CD14-positive monocyte (primary cell): ENCODE data around the gene FOXK2. TPM values are rescaled to one million over a fixed set of nuclear protein-coding genes. Genes with fewer than 3 reads are reported as not detected.

ENCODE experiments used
- DNase-seq, 3 donors: peaks; one replicate each; pipeline ENCODE4 v3.0.0-alpha.2; 2011 to 2022
- H2AFZ ChIP-seq: 2 replicates; pipeline ENCODE4 v1.6.0; 2012; ENCODE audit warnings: mild to moderate bottlenecking, low read depth, low read length, inconsistent platforms; ENCODE audit not compliant: insufficient read depth, poor library complexity, severe bottlenecking
- H3K27ac ChIP-seq, 2 donors: 1 replicate in 1 of 2; 2 replicates in 1 of 2; pipeline ENCODE4 v1.5.1; 2012 to 2013; ENCODE audit warnings: low read length in 2 of 2, control low read depth in 1 of 2, inconsistent platforms in 1 of 2, low read depth in 1 of 2, mild to moderate bottlenecking in 1 of 2
- H3K27me3 ChIP-seq, 2 donors: one replicate each; pipeline versions ENCODE4 v1.6.0 to v1.6.1; 2011 to 2013; ENCODE audit warnings: low read length in 2 of 2; ENCODE audit not compliant: control insufficient read depth in 2 of 2, insufficient read depth in 2 of 2
- H3K36me3 ChIP-seq, 2 donors: replicated peaks in 1 of 2; 1 replicate in 1 of 2; 2 replicates in 1 of 2; pipeline versions ENCODE4 v1.5.1 to v1.6.1; 2012 to 2013; ENCODE audit warnings: low read length in 2 of 2, control low read depth in 1 of 2, inconsistent platforms in 1 of 2, mild to moderate bottlenecking in 1 of 2; ENCODE audit not compliant: insufficient read depth in 2 of 2, control insufficient read depth in 1 of 2
- H3K4me1 ChIP-seq, 2 donors: 1 replicate in 1 of 2; 2 replicates in 1 of 2; pipeline versions ENCODE4 v1.5.1 to v1.6.1; 2012 to 2013; ENCODE audit warnings: low read length in 2 of 2, control low read depth in 1 of 2, inconsistent platforms in 1 of 2, mild to moderate bottlenecking in 1 of 2, moderate library complexity in 1 of 2; ENCODE audit not compliant: insufficient read depth in 2 of 2, control insufficient read depth in 1 of 2
- H3K4me2 ChIP-seq: replicated peaks from 2 replicates; pipeline ENCODE3; 2012; ENCODE audit warnings: low read length, moderate library complexity, mild to moderate bottlenecking; ENCODE audit not compliant: poor library complexity, severe bottlenecking; ENCODE audit errors: extremely low read depth
- H3K4me3 ChIP-seq, 3 experiments: fragments of 200-600 bp in 1 of 3; sonication (generic) in 1 of 3; replicated peaks in 1 of 3; 1 replicate in 2 of 3; 2 replicates in 1 of 3; pipeline ENCODE4 v1.5.1; 2011 to 2013; ENCODE audit warnings: low read length in 3 of 3, mild to moderate bottlenecking in 3 of 3, control low read depth in 2 of 3, low read depth in 2 of 3, inconsistent platforms in 1 of 3, moderate library complexity in 1 of 3
- H3K79me2 ChIP-seq: 2 replicates; pipeline ENCODE4 v1.6.0; 2012; ENCODE audit warnings: mild to moderate bottlenecking, control low read depth, inconsistent platforms, low read length, moderate library complexity; ENCODE audit not compliant: insufficient read depth
- H3K9ac ChIP-seq: 2 replicates; pipeline ENCODE4 v1.6.0; 2017; ENCODE audit warnings: low read length, mild to moderate bottlenecking; ENCODE audit not compliant: insufficient read depth, poor library complexity, severe bottlenecking
- H3K9me3 ChIP-seq, 2 donors: replicated peaks in 1 of 2; 1 replicate in 1 of 2; 2 replicates in 1 of 2; pipeline versions ENCODE4 v1.5.1 to v1.6.1; 2012 to 2013; ENCODE audit warnings: low read length in 2 of 2, control low read depth in 1 of 2; ENCODE audit not compliant: control insufficient read depth in 1 of 2, insufficient read depth in 1 of 2
- H4K20me1 ChIP-seq: 2 replicates; pipeline ENCODE4 v1.6.0; 2012; ENCODE audit warnings: mild to moderate bottlenecking, low read length, control low read depth, moderate library complexity; ENCODE audit not compliant: insufficient read depth
- H3K27ac Mint-ChIP-seq, 7 donors: one replicate each; pipeline ENCODE4 v1.8.0; 2020; ENCODE audit warnings: mild to moderate bottlenecking in 7 of 7, mixed read lengths in 7 of 7, moderate library complexity in 6 of 7, inconsistent platforms in 2 of 7
- H3K27me3 Mint-ChIP-seq, 3 donors: one replicate each; pipeline ENCODE4 v1.8.0; 2021 to 2022; ENCODE audit warnings: low read depth in 3 of 3, mild to moderate bottlenecking in 3 of 3, mixed read lengths in 3 of 3, moderate library complexity in 3 of 3, inconsistent platforms in 1 of 3
- H3K36me3 Mint-ChIP-seq, 2 donors: one replicate each; pipeline ENCODE4 v1.8.0; 2020; ENCODE audit warnings: mixed read lengths in 2 of 2, inconsistent platforms in 1 of 2, mild to moderate bottlenecking in 1 of 2
- H3K4me1 Mint-ChIP-seq: one replicate; pipeline ENCODE4 v1.8.0; 2020; ENCODE audit warnings: mild to moderate bottlenecking, mixed read lengths
- H3K4me3 Mint-ChIP-seq, 2 donors: one replicate each; pipeline ENCODE4 v1.8.0; 2020; ENCODE audit warnings: mild to moderate bottlenecking in 2 of 2, mixed read lengths in 2 of 2, moderate library complexity in 1 of 2
- H3K9me3 Mint-ChIP-seq, 7 donors: one replicate each; pipeline ENCODE4 v1.8.0; 2020 to 2022; ENCODE audit warnings: mixed read lengths in 7 of 7, mild to moderate bottlenecking in 6 of 7, moderate library complexity in 6 of 7, inconsistent platforms in 2 of 7
- WGBS: methylation state at CpG from one replicate; pipeline ENCODE4 v1.1.5; 2013; ENCODE audit warnings: missing lambda C conversion rate; ENCODE audit not compliant: insufficient coverage; 5-methylcytosine and 5-hydroxymethylcytosine counted together
- intact Hi-C, 2 donors: fragments of 100-400 bp; cut with micrococcal nuclease; formaldehyde crosslinking; loops; one replicate each; pipeline versions ENCODE4 v1.15.0 to v1.15.1; 2023
- polyA plus RNA-seq, 3 donors: library from polyadenylated mRNA; depleted of rRNA in 1 of 3; unstranded in 2 of 3; stranded (reverse) in 1 of 3; fragments of 300-500 nt in 2 of 3; fragments of >200 nt in 1 of 3; fragmentation: Illumina TruSeq in 2 of 3; gene quantifications; 1 replicate in 2 of 3; 2 replicates in 1 of 3; pipeline ENCODE4 v1.2.3, GENCODE V29; 2012 to 2021
- TF ChIP-seq, protein P1 (sequence below): fragments of 200-600 bp; IDR thresholded peaks from one replicate; pipeline ENCODE4 v1.8.0; 2022; ENCODE audit warnings: antibody characterized with exemption, mild to moderate bottlenecking

FOXK2 gene
- polyA plus RNA-seq, 3 donors: 3.5 to 18.4 (median 4.7) TPM

DNA sequence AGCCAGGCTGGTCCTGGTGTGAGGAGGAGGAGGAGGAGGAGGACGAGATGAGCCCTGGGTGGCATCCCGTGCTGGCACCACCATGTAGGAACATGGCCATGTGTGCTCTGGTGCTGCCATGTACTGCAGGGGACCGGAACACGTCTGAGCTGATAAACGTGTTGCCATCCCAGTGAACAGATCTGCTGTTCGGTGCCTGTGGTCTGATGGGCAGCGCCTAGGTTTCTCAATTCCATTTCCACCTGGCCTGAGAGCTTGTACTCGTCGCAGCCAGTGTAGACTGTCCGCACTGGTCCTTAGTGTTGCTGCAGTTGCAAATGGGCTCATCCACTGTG is 28.4 kb upstream of the FOXK2 start:
- H3K79me2 ChIP-seq: no peaks in the 10 kb centered on the region
- no peak overlapping the region for H3K9ac ChIP-seq
- H3K4me2 ChIP-seq: no peak overlapping the region
- Mint-ChIP-seq H3K27me3 (peaks cover 0 to under 1% (median 0%) of the 10 kb centered on the region in 3 donors), H3K4me3 (no peak overlapping the region), H3K27ac (no peak overlapping the region), H3K36me3 (peaks cover 31 to 34% of the 10 kb centered on the region in 2 donors), H3K4me1 (peaks cover 10% of the 10 kb centered on the region), H3K9me3 (no peaks in the 10 kb centered on the region)
- H3K4me3 ChIP-seq: no peak overlapping the region
- intact Hi-C loops: loop anchor here in 1 of 2 donors (10.0 kb wide), 1 partner anchor 64 kb away; no protein-coding TSS in a partner anchor
- no peak overlapping the region for H2AFZ ChIP-seq
- no peaks in the 10 kb centered on the region for H4K20me1 ChIP-seq
- H3K27me3 ChIP-seq: no peaks in the 10 kb centered on the region
- no peak for DNase-seq
- TF ChIP-seq, protein P1, sequence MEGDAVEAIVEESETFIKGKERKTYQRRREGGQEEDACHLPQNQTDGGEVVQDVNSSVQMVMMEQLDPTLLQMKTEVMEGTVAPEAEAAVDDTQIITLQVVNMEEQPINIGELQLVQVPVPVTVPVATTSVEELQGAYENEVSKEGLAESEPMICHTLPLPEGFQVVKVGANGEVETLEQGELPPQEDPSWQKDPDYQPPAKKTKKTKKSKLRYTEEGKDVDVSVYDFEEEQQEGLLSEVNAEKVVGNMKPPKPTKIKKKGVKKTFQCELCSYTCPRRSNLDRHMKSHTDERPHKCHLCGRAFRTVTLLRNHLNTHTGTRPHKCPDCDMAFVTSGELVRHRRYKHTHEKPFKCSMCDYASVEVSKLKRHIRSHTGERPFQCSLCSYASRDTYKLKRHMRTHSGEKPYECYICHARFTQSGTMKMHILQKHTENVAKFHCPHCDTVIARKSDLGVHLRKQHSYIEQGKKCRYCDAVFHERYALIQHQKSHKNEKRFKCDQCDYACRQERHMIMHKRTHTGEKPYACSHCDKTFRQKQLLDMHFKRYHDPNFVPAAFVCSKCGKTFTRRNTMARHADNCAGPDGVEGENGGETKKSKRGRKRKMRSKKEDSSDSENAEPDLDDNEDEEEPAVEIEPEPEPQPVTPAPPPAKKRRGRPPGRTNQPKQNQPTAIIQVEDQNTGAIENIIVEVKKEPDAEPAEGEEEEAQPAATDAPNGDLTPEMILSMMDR: no peak
- no peaks in the 10 kb centered on the region for H3K4me1 ChIP-seq
- H3K36me3 ChIP-seq: peaks cover 20 to 35% of the 10 kb centered on the region in 2 donors
- 93% methylated on average over 10 of the region's 10 CpGs for WGBS
- no peaks in the 10 kb centered on the region for H3K9me3 ChIP-seq
- no peak overlapping the region for H3K27ac ChIP-seq

DNA sequence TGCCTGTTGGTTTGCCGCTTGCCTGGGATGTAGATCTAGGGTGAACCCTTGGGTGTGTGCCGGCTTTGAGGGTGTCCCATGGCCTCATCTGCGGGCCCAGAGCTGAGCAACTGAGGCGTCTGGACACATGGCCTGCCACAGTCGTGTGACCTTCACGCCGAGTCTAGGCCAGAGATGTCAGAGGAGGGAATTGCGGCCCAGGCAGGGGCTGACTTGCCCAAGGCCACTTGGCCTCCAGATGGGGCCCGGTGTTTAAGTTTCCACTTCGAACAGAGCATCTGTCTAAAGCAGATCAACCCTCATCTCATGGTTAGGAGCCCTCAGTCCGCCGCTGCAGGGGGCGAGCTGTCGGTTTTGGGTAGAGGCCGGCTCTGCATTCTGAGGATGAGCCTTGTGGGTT is 28.0 kb upstream of the FOXK2 start:
- Mint-ChIP-seq H3K27me3 (peaks cover 0 to 2% (median 0%) of the 10 kb centered on the region in 3 donors), H3K36me3 (peaks cover 27 to 30% of the 10 kb centered on the region in 2 donors), H3K9me3 (no peaks in the 10 kb centered on the region), H3K4me1 (peaks cover 12% of the 10 kb centered on the region), H3K27ac (no peak overlapping the region), H3K4me3 (no peak overlapping the region)
- Histone ChIP-seq H3K27ac (no peak overlapping the region), H3K27me3 (no peaks in the 10 kb centered on the region), H3K4me3 (no peak overlapping the region), H3K9ac (no peak overlapping the region), H3K36me3 (peaks cover 16 to 31% of the 10 kb centered on the region in 2 donors), H2AFZ (no peak overlapping the region), H4K20me1 (no peaks in the 10 kb centered on the region), H3K4me1 (peaks cover 3 to 4% of the 10 kb centered on the region in 2 donors), H3K79me2 (no peaks in the 10 kb centered on the region), H3K9me3 (no peaks in the 10 kb centered on the region), H3K4me2 (no peak overlapping the region)
- TF ChIP-seq, protein P1: no peak
- WGBS: 94% methylated on average over 11 of the region's 15 CpGs
- intact Hi-C loops: loop anchor here in 1 of 2 donors (10.0 kb wide), 1 partner anchor 63 kb away; no protein-coding TSS in a partner anchor
- no peak for DNase-seq
